NCI-H2196 treated with DMSO at 0.1 percent for 48 hours (cell line): ENCODE data around the gene CCDC187.
"Not testable (repeated sequence)": the region's sequence is repeated elsewhere in the genome, so short reads cannot be mapped to it uniquely, and the experiment has no call there.

Experiments
- DNase-seq: peaks from one replicate; lab custom pipeline; 2025; ENCODE audit not compliant: unreplicated experiment; lab: John Stamatoyannopoulos, UW

CCDC187 gene

GRCh38 chr9:136303825-136304416 is at the start of gene CCDC187:
Gene CCDC187 (minus strand): TSS chr9:136304094. CDS start chr9:136303830, 264 bp downstream.
- no peak for DNase-seq

DNA sequence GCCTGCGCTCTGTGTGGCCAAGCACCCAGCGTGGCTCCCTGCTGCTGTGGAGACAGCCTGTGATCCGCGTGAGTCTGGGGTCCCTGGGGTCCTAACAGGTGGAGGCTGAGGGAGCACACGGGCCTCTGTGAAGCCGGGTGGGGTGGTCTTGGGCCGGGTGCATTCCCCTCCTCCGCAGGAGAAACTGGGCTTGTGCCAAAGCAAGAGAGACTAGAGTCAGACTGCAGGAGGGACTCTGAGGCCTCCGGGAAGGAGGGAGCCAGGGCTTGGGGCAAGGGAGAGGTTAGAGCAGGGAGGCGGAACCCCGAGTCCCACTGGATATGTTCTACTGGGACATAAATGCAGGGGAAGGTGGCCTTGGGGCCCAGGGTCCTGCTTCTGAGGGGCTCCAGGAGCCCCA is 49.2 kb upstream of the CCDC187 start:
- no peak for DNase-seq

GRCh38 chr9:136352682-136353081 is 48.8 kb upstream of the CCDC187 start:
- DNase-seq = no peak

- not testable (repeated sequence) for DNase-seq
Observed at GRCh38 chr9:136351868-136352267, 48.0 kb upstream of the CCDC187 start.

GRCh38 chr9:136351252-136351800 is 47.4 kb upstream of the CCDC187 start:
- DNase-seq = no peak

- no peak for DNase-seq
Observed at GRCh38 chr9:136349546-136349945, 45.7 kb upstream of the CCDC187 start.

GRCh38 chr9:136348691-136349090 is 44.8 kb upstream of the CCDC187 start:
- DNase-seq = no peak

DNA sequence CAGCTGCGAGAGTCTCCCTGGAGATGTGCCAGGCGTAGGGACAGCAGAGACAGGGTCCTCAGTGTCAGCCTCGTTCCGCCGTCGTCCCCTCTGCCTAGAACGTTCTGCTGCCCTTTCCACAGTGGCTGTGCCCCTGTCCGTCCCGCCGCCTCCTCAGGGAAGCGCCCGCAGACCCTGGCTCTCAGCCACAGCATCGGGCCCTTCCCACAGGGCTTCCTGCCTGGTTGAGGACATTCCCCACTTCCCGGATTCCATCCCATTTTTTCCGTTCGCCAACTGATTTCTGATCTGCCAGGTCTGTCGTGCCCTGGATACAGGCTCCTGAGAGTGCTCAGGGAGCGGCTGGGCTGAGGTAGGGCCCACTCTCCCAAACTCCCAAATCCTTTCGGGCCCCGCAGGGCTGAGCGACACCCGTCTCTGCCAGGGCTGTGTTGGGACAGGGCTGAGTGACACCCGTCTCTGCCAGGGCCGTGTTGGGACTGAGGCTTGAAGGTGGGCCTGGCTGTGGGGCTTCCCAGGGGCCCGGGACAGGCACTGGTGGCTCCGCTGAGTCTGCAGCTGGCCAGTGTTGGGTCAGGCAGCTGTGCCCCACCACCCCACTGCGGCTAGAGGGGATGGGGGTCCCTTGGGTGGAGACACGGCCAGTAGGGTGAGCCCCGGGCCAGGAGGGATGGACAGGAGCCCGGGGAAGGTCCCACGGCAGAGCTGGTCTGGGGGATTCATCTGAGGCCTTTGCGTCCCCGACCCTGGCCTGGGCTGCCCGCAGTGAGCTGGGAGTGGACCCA is 43.8 kb upstream of the CCDC187 start:
- no peak for DNase-seq

DNA sequence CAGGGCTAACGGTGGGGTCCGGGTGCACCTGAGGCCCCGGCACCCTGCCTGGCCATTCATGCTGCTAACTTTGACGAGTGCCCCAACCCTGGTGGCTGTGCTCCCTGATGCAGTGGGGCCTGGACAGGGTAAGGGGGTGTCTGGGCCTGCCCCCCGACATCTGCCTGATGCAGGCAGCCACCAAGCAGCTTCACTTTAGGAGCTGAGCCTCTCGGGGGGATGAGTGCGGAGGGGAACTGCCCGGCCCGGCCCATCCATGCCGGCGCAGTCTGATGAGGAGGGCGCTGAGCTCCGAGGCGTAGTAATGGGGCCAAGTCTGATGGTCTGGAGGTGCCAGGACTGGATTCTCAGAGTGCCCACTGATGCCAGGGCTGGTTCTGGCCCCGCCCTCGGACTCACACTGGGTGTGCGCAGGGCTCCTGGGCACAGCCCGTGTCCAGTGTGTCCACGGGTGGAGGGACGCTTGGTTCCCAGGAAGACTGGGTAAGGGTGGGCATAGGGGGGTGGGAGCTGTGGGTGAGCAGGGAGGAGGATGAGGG is 43.1 kb upstream of the CCDC187 start:
- no peak for DNase-seq

GRCh38 chr9:136346157-136346481 is 42.2 kb upstream of the CCDC187 start:
- DNase-seq = no peak

DNA sequence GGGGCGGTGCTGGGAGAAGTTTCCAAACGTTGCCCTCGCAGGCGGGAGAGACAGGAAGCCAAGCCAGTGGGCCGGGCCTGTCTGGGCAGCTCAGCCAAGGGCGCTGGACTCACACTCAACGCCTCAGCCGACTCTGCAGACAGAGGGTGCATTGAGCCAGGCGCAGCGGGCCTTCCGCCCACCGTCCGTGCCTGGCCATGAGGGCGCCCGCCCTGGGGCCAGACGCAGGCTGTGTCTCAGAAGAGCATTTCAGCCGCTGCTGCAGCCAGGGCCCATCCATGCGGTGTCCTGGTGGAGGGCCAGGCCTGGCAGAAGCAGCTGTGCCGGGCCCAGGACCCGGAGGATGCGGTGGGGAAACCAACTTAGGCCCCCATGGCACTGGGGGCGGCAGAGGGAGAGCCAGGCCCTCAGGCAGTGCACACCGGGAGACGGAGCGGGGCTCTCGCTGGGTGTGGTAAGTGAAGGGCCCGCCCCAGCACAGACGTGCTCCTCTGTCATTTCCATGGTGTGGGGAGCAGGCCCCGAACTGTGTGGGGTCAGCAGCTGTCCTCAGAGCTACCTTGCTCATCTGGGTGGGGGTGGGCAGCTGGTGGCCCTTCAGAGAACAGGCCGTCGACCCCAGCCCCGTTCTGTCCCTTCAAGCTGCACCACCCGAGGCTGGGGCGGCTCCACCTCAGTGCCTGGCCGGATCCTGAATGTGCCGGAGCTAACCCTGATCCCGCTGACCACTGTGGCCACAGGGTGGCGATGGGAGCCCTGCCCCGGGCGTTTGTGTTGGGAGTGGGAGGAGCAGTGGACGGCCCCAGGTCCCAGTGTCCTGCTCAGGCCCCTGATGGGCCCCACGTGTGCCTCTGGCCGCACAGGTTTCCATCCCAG is 41.6 kb upstream of the CCDC187 start:
- DNase-seq = no peak

DNA sequence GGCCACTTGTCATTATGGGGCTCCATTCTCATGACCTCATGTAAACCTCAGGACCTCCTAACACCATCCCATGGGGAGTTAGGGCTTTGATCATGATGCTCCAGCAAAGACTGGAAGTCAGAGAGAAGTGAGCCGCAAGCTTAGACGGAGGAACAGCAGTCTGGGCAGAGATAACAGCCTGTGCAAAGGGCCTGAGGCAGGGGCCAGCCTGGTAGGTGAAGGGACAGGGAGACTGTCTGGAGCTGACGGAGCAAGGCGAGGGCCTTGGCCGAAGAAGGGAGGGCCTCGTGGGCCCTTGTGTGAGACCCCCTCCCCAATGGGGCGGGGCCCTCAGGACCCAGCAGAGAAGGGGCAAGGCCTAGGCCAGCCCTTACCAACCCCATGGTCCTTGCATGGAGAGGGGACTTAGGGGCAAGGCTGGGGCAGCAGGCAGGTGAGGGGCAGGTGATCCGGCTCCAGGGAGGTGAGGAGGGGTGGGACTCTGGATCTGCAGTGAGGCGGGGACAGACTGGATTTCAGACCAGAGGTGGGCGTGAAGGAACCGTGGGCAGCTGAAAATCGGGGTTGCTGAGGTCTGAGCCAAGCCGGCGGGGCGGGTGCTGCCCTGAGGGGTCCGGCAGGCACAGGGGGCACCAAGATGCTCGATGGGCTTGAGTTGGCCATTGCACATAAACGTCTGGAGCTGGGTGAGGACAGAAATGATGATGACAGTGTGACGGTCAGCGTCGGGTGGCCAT is 40.8 kb upstream of the CCDC187 start:
- DNase-seq = no peak

DNA sequence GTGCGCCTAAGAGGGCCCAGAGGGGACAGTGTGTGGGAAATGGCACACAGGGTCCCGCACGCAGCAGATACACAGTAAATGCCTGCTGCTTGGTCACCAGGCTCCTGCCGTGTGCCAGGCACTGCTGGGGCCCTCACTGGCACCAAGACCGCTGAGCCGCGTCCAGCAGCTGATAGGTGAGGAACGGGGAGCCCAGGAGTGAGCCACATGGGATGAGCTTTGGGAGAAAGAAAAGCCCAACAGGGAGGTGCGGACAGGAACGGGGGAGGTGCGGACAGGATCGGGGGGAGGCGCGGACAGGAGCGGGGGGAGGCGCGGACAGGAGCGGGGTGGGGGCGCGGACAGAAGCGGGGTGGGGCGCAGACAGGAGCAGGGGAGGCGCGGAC is 40.0 kb upstream of the CCDC187 start:
- DNase-seq = no peak

GRCh38 chr9:136343121-136343883 is 39.4 kb upstream of the CCDC187 start:
- DNase-seq = no peak

GRCh38 chr9:136342181-136343120 is 38.6 kb upstream of the CCDC187 start:
- no peak for DNase-seq

- no peak for DNase-seq
Observed at GRCh38 chr9:136341769-136342168, 37.9 kb upstream of the CCDC187 start.

DNA sequence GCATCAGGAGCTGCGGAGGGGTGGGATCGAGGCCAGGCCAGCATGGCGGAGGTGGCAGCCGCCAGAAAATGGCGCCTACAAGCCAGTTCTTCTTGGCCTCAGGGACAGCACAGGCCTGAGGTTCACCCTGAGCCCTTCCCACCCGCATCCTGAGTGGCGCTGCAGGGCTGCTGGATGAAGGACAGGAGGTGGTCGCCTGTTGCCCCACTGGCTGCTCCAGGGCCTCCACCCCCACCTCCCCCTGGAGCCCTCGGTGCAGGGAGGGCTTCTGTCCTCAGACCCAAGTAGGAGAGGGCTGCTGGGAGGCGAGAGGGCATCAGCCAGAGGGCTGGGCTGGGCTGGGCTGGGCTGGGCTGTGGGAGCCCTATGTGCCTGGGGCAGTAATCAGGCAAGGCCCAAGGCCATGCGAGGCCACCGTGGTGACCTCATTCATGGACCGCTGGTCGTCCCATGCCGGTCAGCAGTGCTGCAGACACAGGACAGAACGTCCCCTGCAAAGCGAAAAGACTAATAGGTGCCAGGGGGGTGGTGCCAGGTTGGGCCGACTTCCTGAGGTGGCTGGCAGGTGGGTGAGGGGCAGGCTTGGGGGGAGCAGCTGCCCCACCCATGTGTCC is 37.3 kb upstream of the CCDC187 start:
- DNase-seq = no peak

- no peak for DNase-seq
Observed at GRCh38 chr9:136340356-136341041, 36.6 kb upstream of the CCDC187 start.
